Activated CD4-positive, alpha-beta T cell treated with anti-CD3 and anti-CD28 coated beads, Interleukin-2, amount 50 U/mL, for 16 hours (primary cell): Measurements from ENCODE around the gene R3HCC1L.

Experiments
- DNase-seq: peaks from one replicate; pipeline ENCODE4 v3.0.0-alpha.2; 2020

Gene R3HCC1L

GRCh38 chr10:98238391-98238790 lies 103.9 kb downstream of the R3HCC1L start:
- no peak for DNase-seq

GRCh38 chr10:98240524-98240923 lies 106.1 kb downstream of the R3HCC1L start:
- no peak for DNase-seq

- no peak for DNase-seq
Measured at GRCh38 chr10:98242823-98243222, 108.4 kb downstream of the R3HCC1L start.

GRCh38 chr10:98244141-98244540 lies 109.7 kb downstream of the R3HCC1L start:
- no peak for DNase-seq

- no peak for DNase-seq
Measured at GRCh38 chr10:98244586-98244985, 110.1 kb downstream of the R3HCC1L start.

- no peak for DNase-seq
Measured at GRCh38 chr10:98246911-98247805, 112.7 kb downstream of the R3HCC1L start.

- no peak for DNase-seq
Measured at GRCh38 chr10:98248018-98248417, 113.6 kb downstream of the R3HCC1L start.

- DNase-seq = no peak
Measured at GRCh38 chr10:98249134-98249533, 114.7 kb downstream of the R3HCC1L start.

GRCh38 chr10:98251399-98251798 lies 116.9 kb downstream of the R3HCC1L start:
- no peak for DNase-seq

- no peak for DNase-seq
Measured at GRCh38 chr10:98252464-98252863, 118.0 kb downstream of the R3HCC1L start.

- DNase-seq = no peak
Measured at GRCh38 chr10:98253499-98253898, 119.0 kb downstream of the R3HCC1L start.

GRCh38 chr10:98254234-98254974 lies 119.9 kb downstream of the R3HCC1L start:
- no peak for DNase-seq

GRCh38 chr10:98255146-98255877 lies 120.9 kb downstream of the R3HCC1L start:
- DNase-seq = no peak

GRCh38 chr10:98256692-98257091 lies 122.2 kb downstream of the R3HCC1L start:
- no peak for DNase-seq

- no peak for DNase-seq
Measured at GRCh38 chr10:98257198-98257597, 122.7 kb downstream of the R3HCC1L start.

GRCh38 chr10:98257961-98258360 lies 123.5 kb downstream of the R3HCC1L start:
- no peak for DNase-seq

- no peak for DNase-seq
Measured at GRCh38 chr10:98258683-98259454, 124.4 kb downstream of the R3HCC1L start.

GRCh38 chr10:98259606-98260315 lies 125.3 kb downstream of the R3HCC1L start:
- no peak for DNase-seq

GRCh38 chr10:98260350-98260749 lies 125.9 kb downstream of the R3HCC1L start:
- no peak for DNase-seq

- DNase-seq = no peak
Measured at GRCh38 chr10:98260752-98261151, 126.3 kb downstream of the R3HCC1L start.

GRCh38 chr10:98261436-98262277 lies 127.2 kb downstream of the R3HCC1L start:
- DNase-seq = no peak
